ENCODE results near the gene CCDC157. TPM values are rescaled to one million over a fixed set of nuclear protein-coding genes. Genes with fewer than 3 reads are reported as not detected.
"Not testable (repeated sequence)": the region's sequence is repeated elsewhere in the genome, so short reads cannot be mapped to it uniquely, and the experiment has no call there.

The CCDC157 gene
- total RNA-seq, 2 experiments from 2014 or later, result 4.9 to 6.2 TPM

DNA sequence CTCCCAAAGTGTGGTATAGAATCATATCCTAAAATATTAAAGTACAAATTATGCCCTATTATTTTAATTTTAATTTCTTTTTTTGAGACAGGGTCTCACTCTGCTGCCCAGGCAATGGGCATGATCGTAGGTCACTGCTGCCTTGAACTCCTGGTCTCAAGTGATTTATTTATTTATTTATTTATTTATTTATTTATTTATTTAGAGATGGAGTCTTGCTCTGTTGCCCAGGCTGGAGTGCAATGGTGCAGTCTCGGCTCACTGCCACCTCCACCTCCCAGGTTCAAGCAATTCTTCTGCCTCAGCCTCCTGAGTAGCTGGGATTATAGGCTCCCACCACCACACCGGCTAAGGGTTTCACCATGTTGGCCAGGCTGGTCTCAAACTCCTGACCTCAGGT lies 44.2 kb downstream of the CCDC157 start:
- Mint-ChIP-seq H3K4me1 (peaks cover 19% of the 10 kb centered on the region), H3K27me3 (peaks cover 22% of the 10 kb centered on the region)
- CTCF ChIA-PET, result interaction anchor here (1.4 to 3.8 kb wide), 2 partner anchors 10 to 79 kb away, joined by 3 to 21 read pairs; no protein-coding TSS in a partner anchor
- H3K27ac Mint-ChIP-seq; DNase-seq; ATAC-seq; H3K4me3 Mint-ChIP-seq; H3K9me3 Mint-ChIP-seq (ENCODE audit: low read depth); H3K36me3 Mint-ChIP-seq: not testable (repeated sequence)

DNA sequence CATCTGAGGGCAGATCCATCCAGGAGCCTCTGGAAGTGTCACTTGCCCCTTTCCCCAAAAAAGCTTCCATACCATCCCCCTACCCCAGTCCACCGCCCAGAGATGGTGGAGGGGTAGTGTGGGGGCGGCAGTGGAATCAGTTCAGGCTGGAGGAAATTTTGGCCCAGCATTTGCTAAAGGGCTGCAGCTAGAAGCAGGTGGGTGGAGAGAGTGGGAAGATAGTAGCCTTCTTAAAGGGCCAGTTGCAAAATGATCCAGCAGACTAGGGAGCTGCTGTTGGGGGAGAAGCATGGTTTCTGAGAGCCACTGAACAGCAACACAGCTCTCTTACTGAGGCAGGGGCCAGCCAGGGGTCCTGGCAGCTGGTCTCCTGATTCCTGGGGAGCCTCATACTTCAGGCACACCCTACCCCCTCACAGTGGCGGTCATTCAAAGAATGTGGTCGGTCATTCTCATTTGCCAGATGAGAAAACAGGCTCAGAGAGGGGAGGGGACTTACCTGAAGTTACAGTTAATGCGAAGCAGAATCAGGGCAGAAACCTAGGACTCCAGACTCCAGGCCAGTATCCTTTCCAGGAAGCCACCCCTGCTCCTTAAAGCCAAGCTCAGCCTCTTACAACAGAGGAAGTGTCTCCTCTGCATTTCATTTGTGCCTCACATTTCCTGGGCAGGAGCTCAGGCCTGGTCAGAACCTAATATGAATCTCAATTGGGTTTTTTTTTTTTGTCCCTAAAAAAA lies 45.4 kb downstream of the CCDC157 start:
- H3K4me3 Mint-ChIP-seq, result no peak overlapping the region
- CTCF ChIA-PET, result interaction anchor here (1.4 to 3.8 kb wide), 2 partner anchors 11 to 78 kb away, joined by 3 to 21 read pairs; no protein-coding TSS in a partner anchor
- peaks cover 13% of the 10 kb centered on the region for H3K27me3 Mint-ChIP-seq
- H3K27ac Mint-ChIP-seq, result no peak overlapping the region
- H3K9me3 Mint-ChIP-seq (ENCODE audit: low read depth), result no peaks in the 10 kb centered on the region
- peaks cover 3% of the 10 kb centered on the region for H3K36me3 Mint-ChIP-seq
- DNase-seq (no peak), ATAC-seq (no peak)
- H3K4me1 Mint-ChIP-seq, result peaks cover 13% of the 10 kb centered on the region

DNA sequence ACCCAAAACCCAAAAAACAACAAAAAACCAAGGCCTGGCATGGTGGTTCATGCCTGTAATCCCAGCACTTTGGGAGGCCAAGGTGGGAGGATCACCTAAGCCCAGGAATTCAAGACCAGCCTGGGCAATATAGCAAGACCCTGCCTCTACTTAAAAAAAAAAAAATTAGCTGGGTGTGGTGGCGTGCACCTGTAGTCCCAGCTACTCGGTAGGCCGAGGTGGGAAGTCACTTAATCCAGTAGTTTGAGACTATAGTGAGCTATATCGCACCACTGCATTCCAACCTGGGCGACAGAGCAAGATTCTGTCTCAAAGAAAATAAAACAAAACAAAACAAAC lies 45.9 kb downstream of the CCDC157 start:
- DNase-seq; H3K36me3 Mint-ChIP-seq; H3K9me3 Mint-ChIP-seq (ENCODE audit: low read depth); H3K4me3 Mint-ChIP-seq; ATAC-seq; H3K27ac Mint-ChIP-seq; H3K27me3 Mint-ChIP-seq: not testable (repeated sequence)
- CTCF ChIA-PET, result interaction anchor here (1.4 to 3.8 kb wide), 2 partner anchors 11 to 77 kb away, joined by 3 to 21 read pairs; no protein-coding TSS in a partner anchor
- peaks cover 12% of the 10 kb centered on the region for H3K4me1 Mint-ChIP-seq

DNA sequence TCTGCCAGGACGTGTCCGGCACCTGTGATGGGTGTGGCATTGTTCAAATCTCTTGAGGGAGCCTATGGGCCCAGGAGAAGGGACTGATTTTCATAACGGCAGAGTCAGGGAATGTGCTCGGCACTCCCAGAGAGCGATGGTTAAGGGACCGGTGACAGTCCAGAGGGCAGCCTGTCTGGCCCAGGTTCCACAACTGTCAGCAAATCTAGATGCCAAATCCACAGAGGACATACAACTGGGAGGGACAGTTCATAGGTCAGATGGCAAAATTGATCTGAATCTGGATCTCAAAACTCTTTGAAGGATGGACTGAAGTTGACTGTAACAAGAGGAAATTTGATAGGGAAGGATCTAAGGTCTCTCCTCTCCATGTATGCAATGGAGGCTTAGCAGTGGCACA lies 47.5 kb downstream of the CCDC157 start:
- H3K27ac Mint-ChIP-seq, result no peak overlapping the region
- ATAC-seq, result no peak
- CTCF ChIA-PET, result interaction anchor here (1.4 kb wide), 1 partner anchor 8 kb away, joined by 3 read pairs; the partner anchor contains the start of gene SEC14L2

DNA sequence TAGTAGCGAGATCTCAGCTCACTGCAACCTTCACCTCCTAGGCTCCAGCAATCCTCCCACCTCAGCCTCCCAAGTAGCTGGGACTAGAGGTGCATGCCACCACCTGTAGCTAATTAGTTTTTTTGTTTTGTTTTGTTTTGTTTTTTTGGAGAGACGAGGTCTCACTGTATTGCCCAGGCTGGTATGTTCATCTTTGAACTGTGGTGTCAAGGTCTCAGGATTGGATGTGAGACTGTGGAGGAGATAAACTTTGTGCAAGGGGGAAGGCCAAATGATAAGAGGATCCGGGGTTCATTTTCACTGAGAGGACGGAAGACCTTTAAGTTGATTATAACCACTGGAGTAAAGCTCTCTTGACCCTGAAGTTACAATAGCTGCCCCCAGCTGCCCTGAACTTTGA lies 48.9 kb downstream of the CCDC157 start:
- no peak overlapping the region for H3K4me3 Mint-ChIP-seq
- CTCF ChIA-PET, result interaction anchor here (0.9 to 2.5 kb wide), 7 partner anchors 9 to 79 kb away, joined by 3 to 5 read pairs (median 3); partner anchors contain the start of genes RNF215 and SEC14L2
- H3K27me3 Mint-ChIP-seq, result no peaks in the 10 kb centered on the region
- H3K36me3 Mint-ChIP-seq, result peaks cover 3% of the 10 kb centered on the region
- no peaks in the 10 kb centered on the region for H3K9me3 Mint-ChIP-seq (ENCODE audit: low read depth)
- no peak for DNase-seq
- no peak for ATAC-seq
- H3K4me1 Mint-ChIP-seq, result peaks cover 7% of the 10 kb centered on the region
- H3K27ac Mint-ChIP-seq, result no peak overlapping the region

More for the DNA sequence above, 47.5 kb downstream of the CCDC157 start:
- no peak overlapping the region for H3K4me3 Mint-ChIP-seq
- H3K4me1 Mint-ChIP-seq, result peaks cover 7% of the 10 kb centered on the region
- no peaks in the 10 kb centered on the region for H3K9me3 Mint-ChIP-seq (ENCODE audit: low read depth)
- peaks cover 3% of the 10 kb centered on the region for H3K36me3 Mint-ChIP-seq
- DNase-seq, result no peak
- H3K27me3 Mint-ChIP-seq, result no peaks in the 10 kb centered on the region

DNA sequence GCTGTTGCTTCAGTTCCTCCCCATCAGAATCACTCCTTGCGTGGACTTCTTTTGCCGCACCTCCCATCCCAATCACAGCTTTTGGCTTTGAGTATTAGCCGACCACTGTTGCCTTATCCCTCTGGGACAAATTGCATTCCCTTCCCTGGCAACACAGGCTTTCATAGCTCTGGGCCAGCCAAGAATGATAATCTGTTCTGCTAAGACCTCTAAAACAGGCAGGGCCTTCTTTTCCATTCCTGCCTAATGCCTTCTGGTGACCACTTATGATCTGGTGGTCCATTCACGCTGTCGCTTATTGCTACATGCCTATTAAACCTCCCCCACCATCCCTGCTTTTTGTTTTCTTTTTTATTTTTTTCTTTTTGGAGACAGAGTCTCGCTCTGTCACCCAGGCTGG lies 49.6 kb downstream of the CCDC157 start:
- Mint-ChIP-seq H3K27ac (no peak overlapping the region), H3K9me3 (ENCODE audit: low read depth) (no peaks in the 10 kb centered on the region), H3K27me3 (no peaks in the 10 kb centered on the region), H3K4me1 (peaks cover 7% of the 10 kb centered on the region), H3K36me3 (peaks cover 3% of the 10 kb centered on the region), H3K4me3 (no peak overlapping the region)
- ATAC-seq (no peak), DNase-seq (no peak)
- CTCF ChIA-PET, result interaction anchor here (0.8 to 2.5 kb wide), 5 partner anchors 15 to 20 kb away, joined by 3 to 5 read pairs (median 4); partner anchors contain the start of gene RNF215

DNA sequence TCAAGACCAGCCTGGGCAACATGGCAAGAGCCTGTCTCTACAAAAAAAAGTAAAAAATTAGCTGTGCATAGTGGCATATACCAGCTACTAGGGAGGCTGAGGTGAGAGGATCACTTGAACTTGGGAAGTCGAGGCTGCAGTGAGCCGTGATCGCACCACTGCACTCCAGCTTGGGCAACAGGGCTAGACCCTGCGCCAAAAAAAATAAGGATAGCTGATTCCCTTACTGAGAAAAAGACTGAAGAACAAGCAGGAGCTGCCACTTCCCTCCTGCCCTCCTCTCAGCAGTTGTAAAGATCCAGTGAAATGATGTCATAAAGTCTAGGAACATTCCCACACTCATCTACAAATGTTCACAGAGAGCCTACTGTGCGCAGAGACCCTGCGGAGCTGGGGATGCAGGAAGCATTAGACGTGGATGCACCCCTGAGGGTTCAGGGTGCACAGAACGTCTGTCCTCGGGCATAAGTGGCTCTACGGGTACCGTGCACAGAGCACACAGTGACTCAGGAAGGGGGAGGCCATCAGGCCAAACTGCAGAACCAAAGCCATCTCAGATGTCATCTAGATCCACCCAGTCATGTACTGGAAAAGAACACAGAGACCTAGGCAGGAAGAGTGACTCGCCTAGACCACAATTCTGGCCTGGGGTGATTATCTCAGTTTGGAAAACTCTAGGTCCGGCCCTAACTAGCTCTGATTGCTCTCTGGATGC lies 51.7 kb downstream of the CCDC157 start:
- no peak for DNase-seq
- no peak for ATAC-seq
- H3K9me3 Mint-ChIP-seq (ENCODE audit: low read depth), result no peaks in the 10 kb centered on the region
- H3K4me1 Mint-ChIP-seq, result peaks cover 7% of the 10 kb centered on the region
- H3K27ac Mint-ChIP-seq, result no peak overlapping the region
- peaks cover 9% of the 10 kb centered on the region for H3K36me3 Mint-ChIP-seq
- no peaks in the 10 kb centered on the region for H3K27me3 Mint-ChIP-seq
- CTCF ChIA-PET, result interaction anchor here (1.2 to 1.6 kb wide), 2 partner anchors 17 to 21 kb away, joined by 3 read pairs; no protein-coding TSS in a partner anchor
- H3K4me3 Mint-ChIP-seq, result no peak overlapping the region

DNA sequence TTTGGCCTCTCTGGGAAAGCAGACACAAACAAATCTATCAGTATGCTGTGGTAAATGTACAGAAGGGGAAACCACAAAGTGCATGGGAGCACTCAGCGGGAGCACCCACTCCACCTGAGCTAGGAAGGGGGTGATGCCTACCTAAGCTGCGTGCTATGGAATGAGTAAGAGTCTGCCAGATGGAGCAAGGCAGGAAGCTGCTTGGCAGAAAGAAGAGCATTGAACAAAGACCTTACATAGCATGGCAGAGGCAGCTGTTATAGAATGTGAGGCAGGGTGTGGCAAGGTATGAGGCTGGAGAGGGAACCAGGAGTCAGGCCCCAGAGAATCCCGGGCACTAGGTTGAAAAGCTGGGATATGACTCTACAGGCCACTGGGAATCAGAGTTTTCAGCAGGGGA lies 55.0 kb downstream of the CCDC157 start:
- DNase-seq (no peak), ATAC-seq (no peak)
- Mint-ChIP-seq H3K36me3 (peaks cover 19% of the 10 kb centered on the region), H3K27me3 (no peaks in the 10 kb centered on the region), H3K4me3 (no peak overlapping the region), H3K9me3 (ENCODE audit: low read depth) (no peaks in the 10 kb centered on the region), H3K4me1 (peaks cover 20% of the 10 kb centered on the region), H3K27ac (no peak overlapping the region)
- CTCF ChIA-PET, result interaction anchor here (1.5 to 2.3 kb wide), 2 partner anchors 13 to 124 kb away, joined by 5 to 10 read pairs; partner anchors contain the start of genes CASTOR1 and MTFP1

DNA sequence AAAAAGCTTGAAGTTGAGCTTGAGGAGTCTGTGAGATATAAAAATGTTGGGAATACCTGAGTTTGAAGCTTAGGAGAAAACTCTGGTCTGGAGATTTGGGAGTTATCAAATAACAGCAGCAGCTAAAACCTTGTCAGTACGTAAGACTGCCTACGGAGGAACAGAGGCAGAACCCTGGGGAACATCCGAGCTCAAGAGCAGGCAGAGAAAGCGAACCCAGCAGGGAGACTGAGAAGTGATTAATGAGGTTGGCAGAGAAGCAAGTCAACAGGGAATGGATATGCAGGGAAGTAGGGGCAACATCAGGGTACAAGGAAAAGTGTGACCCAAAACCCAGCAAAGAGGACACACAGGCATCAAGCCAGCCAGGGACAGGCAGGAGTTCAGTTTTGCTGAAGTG lies 56.2 kb downstream of the CCDC157 start:
- H3K27me3 Mint-ChIP-seq, result no peaks in the 10 kb centered on the region
- ATAC-seq (no peak), DNase-seq (no peak)
- no peaks in the 10 kb centered on the region for H3K9me3 Mint-ChIP-seq (ENCODE audit: low read depth)
- CTCF ChIA-PET, result interaction anchor here (0.7 to 2.8 kb wide), 5 partner anchors 10 to 127 kb away, joined by 3 to 17 read pairs (median 4); partner anchors contain the start of gene MTFP1
- peaks cover 18% of the 10 kb centered on the region for H3K36me3 Mint-ChIP-seq
- no peak overlapping the region for H3K27ac Mint-ChIP-seq
- H3K4me1 Mint-ChIP-seq, result peaks cover 20% of the 10 kb centered on the region
- H3K4me3 Mint-ChIP-seq, result no peak overlapping the region

DNA sequence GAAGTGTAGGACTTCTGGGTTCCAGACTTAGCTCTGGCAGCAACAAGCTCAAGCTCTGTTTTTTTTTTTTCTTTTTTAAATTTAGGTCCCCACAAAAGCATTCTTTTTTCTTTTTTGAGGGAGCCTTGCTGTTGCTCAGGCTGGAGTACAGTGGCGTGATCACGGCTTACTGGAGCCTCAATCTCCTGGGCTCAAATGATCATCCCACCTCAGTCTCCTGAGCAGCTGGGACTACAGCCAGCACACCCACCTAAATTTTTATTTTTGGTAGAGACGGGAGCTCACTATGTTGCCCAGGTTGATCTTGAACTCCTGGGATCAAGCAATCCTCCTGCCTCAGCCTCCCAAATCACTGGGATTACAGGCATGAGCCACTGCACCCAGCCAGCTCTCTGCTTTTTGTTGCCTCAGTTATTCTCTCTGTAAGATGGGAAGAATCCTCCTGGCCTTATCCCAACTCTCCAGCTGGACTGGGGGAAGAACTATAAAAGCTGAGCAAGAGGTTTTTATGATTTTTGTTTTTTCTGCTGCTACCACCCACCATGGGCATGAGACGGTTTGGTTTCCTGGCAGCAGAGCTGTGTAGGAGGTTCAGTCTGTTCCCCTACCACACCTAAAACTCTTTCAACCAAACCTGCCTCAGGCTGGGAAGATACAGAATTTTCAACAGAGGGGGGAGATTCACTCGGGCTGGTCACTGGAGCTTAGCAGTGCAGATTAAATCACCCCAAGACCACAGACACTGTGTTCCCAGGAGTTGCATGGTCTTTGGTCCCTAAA lies 57.1 kb downstream of the CCDC157 start:
- Mint-ChIP-seq H3K27ac (no peak overlapping the region), H3K9me3 (ENCODE audit: low read depth) (no peaks in the 10 kb centered on the region), H3K36me3 (peaks cover 21% of the 10 kb centered on the region), H3K27me3 (no peaks in the 10 kb centered on the region), H3K4me1 (peaks cover 13% of the 10 kb centered on the region), H3K4me3 (no peak overlapping the region)
- CTCF ChIA-PET, result interaction anchor here (0.6 to 2.8 kb wide), 6 partner anchors 11 to 128 kb away, joined by 3 to 17 read pairs (median 4); partner anchors contain the start of gene MTFP1
- ATAC-seq (no peak), DNase-seq (no peak)

DNA sequence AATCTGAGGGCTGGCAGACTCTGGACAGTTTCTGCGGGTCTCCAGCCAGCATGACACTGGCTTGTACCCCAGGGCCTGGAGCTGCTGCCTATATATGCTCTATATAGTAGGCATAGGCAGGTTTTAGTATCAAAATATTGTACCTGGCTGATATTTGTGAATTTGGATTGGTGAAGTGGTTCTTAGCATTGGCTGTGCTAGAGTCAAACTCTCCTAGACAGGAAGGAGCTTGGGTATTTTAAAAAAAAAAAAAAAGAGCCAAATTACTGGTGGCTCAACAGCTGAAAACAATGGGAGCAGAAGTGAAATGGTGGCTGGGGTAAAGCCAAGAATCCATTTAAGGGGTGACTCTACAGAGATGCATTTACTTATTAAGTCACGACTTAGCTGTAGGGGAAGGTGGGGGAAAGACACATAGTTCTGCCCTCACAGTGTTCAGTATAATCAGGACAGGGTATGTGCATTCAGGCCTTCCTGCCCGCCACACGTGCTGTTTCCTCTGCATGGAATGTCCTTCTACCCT lies 57.8 kb downstream of the CCDC157 start:
- H3K27me3 Mint-ChIP-seq, result no peaks in the 10 kb centered on the region
- peaks cover 12% of the 10 kb centered on the region for H3K4me1 Mint-ChIP-seq
- no peaks in the 10 kb centered on the region for H3K9me3 Mint-ChIP-seq (ENCODE audit: low read depth)
- DNase-seq (no peak), ATAC-seq (no peak)
- H3K27ac Mint-ChIP-seq, result no peak overlapping the region
- H3K36me3 Mint-ChIP-seq, result peaks cover 21% of the 10 kb centered on the region
- no peak overlapping the region for H3K4me3 Mint-ChIP-seq
- CTCF ChIA-PET, result interaction anchor here (0.6 to 2.8 kb wide), 4 partner anchors 11 to 127 kb away, joined by 3 to 17 read pairs (median 4); partner anchors contain the start of gene MTFP1

DNA sequence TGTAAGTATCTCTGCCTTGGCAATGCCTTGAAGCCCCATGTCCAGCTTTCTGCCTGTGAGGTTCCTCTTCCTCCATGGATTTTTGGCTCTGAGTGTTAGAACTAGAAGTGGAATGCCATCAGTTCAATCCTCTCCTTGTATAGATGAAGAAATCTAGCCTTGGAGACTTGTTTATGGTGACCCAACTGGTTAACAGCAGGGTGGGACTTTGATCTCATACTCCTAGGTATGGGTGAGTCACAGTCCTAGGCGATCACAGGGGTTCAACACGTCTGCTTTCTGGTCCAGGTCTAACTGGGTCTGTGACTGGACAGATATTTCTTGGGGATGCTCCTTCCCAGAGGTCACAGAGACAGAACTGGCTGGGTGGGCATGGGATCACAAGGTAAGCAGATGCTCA lies 59.6 kb downstream of the CCDC157 start:
- Mint-ChIP-seq H3K36me3 (peaks cover 24% of the 10 kb centered on the region), H3K4me1 (peaks cover 24% of the 10 kb centered on the region), H3K27ac (no peak overlapping the region), H3K9me3 (ENCODE audit: low read depth) (no peaks in the 10 kb centered on the region), H3K27me3 (no peaks in the 10 kb centered on the region), H3K4me3 (no peak overlapping the region)
- CTCF ChIA-PET, result interaction anchor here (1.1 kb wide), 1 partner anchor 28 kb away, joined by 3 read pairs; no protein-coding TSS in a partner anchor
- no peak for ATAC-seq
- no peak for DNase-seq
